K562 (cell line): ENCODE data around the gene FYB1. TPM values are rescaled to one million over a fixed set of nuclear protein-coding genes. Genes with fewer than 3 reads are reported as not detected.

Experiments used
- WHSC1 ChIP-seq: IDR thresholded peaks from one replicate; pipeline ENCODE4 v1.6.1; 2012; ENCODE audit warnings: low read length, control low read depth, inconsistent platforms
- ZNF184 ChIP-seq: sonication (generic); formaldehyde crosslinking; IDR thresholded peaks from 2 replicates; pipeline ENCODE4 v1.5.0; 2020; ENCODE audit warnings: missing genetic modification reagents
- ZNF398 ChIP-seq: fragments of 250-450 bp; sonication (Bioruptor Pico); IDR thresholded peaks from 2 replicates; pipeline ENCODE4 v1.8.0; 2021; ENCODE audit warnings: moderate library complexity, mild to moderate bottlenecking, inconsistent platforms
- polyA plus RNA-seq, 8 experiments: library from polyadenylated mRNA; depleted of rRNA in 4 of 8; stranded (reverse) in 5 of 8; unstranded in 3 of 8; fragments of >200 nt; fragmentation: Nextera tagmentation in 2 of 8; fragmentation: Illumina TruSeq in 1 of 8; extraction: Ambion mirVana in 2 of 8; extraction: Trizol in 1 of 8; gene quantifications; 2 replicates each; pipeline versions ENCODE4 v1.2.1 to v1.2.3, GENCODE V29; 2011 to 2014; ENCODE audit warnings: inconsistent platforms in 1 of 8, missing spikeins in 1 of 8
- total RNA-seq, 7 experiments: library from RNA; depleted of rRNA in 6 of 7; stranded (reverse); fragments of >200 nt in 6 of 7; fragmentation: Illumina TruSeq in 2 of 7; extraction: Trizol in 2 of 7; gene quantifications; 2 replicates each; pipeline versions ENCODE4 v1.2.1 to v1.2.3, GENCODE V29; 2011 to 2021; ENCODE audit warnings: low replicate concordance in 1 of 7
- TF ChIP-seq, protein P1 (sequence below): fragments of 250-450 bp; sonication (Bioruptor Pico); IDR thresholded peaks from 2 replicates; pipeline ENCODE4 v1.5.0; 2021; ENCODE audit warnings: mild to moderate bottlenecking, moderate library complexity
- TF ChIP-seq, protein P2 (sequence below), 2 experiments: fragments of 450-650 bp; conservative IDR thresholded peaks; 2 replicates each; pipeline ENCODE4 v1.6.1; 2017; ENCODE audit warnings: mild to moderate bottlenecking in 2 of 2, moderate library complexity in 2 of 2

FYB1 gene
- total and polyA plus RNA-seq, 9 of the 15 experiments (the other 6 are each of a cell fraction or from before 2014, with no cell fraction given): 4.7 to 31.5 (median 9.7) TPM

DNA sequence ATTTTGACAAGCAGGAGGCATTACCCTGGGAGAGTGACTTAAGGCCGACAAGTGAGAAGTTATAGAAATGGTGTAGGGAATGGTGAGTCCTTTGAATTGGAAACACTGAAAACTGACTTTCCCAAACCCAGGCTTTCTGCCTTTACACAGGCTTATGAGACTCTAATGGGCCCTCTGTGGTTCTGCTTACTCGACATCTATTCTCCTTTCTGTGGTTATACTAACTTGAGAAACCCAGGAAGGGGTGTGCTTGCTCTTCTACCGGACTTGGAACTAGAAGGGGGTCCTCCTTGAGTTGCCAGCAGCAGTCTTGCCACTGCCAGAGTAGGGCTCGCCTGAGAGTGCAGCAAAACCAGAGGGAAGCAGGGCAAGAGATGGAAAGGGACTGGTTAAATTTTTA lies 63.3 kb downstream of the FYB1 start (continued):
- TF ChIP-seq, protein P1, sequence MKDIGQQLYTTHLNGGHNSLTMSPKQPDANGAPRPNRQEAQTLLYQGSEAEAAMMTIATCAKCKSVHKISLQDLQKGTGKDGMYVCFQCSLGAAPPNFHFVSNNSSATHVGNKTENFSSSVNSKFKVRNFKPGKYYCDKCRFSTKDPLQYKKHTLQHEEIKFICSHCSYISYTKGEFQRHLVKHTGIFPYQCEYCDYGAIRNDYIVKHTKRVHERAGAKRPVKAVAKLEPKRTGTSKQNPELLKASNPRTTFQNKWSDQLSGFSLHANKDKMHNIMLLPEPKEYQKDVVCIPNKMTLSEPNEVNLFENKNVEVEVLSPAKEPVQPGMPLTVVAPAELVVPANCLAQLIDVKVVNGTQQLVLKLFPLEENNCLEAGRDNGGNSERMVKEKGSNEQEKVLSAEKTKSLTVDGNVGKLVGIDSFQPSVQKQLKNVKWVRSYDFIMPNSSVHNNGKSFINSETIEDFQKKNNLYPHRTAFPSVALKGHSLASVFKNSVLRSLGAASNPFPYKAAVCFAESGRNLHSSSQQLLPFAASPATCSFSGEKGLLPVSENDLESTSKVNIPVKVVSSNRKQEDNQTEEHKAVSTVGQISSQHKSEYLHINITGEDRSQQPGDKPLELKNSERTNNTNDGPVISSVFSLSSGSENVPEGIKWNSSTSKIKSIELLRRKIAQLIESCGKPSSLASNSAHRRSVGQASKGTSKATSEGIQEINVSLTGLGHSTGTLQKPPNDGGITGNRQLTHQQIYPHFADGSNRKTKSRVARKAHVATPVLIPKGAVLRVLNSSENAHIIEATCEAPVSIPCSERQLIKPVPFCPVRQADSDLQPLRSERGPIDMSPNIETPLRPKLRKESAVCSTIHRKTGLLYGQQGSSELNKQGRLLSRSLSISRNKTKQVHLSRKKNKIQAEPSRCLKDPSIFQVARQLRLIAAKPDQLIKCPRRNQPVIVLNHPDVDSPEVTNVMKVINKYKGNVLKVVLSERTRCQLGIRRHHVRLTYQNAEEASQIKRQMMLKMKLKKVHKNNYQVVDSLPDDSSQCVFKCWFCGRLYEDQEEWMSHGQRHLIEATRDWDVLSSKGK (CRISPR knock-in tag): no peak
- TF ChIP-seq ZNF398 (CRISPR knock-in tag) (no peak), ZNF184 (no peak), WHSC1 (no peak)
- TF ChIP-seq, protein P2, sequence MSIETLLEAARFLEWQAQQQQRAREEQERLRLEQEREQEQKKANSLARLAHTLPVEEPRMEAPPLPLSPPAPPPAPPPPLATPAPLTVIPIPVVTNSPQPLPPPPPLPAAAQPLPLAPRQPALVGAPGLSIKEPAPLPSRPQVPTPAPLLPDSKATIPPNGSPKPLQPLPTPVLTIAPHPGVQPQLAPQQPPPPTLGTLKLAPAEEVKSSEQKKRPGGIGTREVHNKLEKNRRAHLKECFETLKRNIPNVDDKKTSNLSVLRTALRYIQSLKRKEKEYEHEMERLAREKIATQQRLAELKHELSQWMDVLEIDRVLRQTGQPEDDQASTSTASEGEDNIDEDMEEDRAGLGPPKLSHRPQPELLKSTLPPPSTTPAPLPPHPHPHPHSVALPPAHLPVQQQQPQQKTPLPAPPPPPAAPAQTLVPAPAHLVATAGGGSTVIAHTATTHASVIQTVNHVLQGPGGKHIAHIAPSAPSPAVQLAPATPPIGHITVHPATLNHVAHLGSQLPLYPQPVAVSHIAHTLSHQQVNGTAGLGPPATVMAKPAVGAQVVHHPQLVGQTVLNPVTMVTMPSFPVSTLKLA (conservative IDR thresholded peaks at IDR 0.05): no peak
